WTC11 (cell line): ENCODE measurements around the gene ST8SIA4. TPM values are rescaled to one million over a fixed set of nuclear protein-coding genes. Genes with fewer than 3 reads are reported as not detected.

Experiments
- ATAC-seq: fragments of 200-7000 bp; cut with Tn5 transposase; 2 replicates; pipeline ENCODE4 v1.10.0; 2021; ENCODE audit warnings: mild to moderate bottlenecking, moderate library complexity
- CTCF ChIA-PET: fragments of 300-600 bp; sonication (Branson Sonifier 250); formaldehyde crosslinking; loops from one replicate; lab custom pipeline; 2021; ENCODE audit warnings: antibody characterized with exemption; lab: Charles Lee
- POLR2A ChIA-PET: fragments of 350-600 bp; sonication (Branson Sonifier 250); formaldehyde crosslinking; loops from one replicate; lab custom pipeline; 2021; ENCODE audit warnings: antibody characterized with exemption; lab: Charles Lee
- DNase-seq: peaks from one replicate; pipeline ENCODE4 v3.0.0; 2021; ENCODE audit warnings: low spot score
- H3K27ac Mint-ChIP-seq: 2 replicates; pipeline ENCODE4 v1.8.0; 2021; ENCODE audit warnings: mixed read lengths
- H3K27me3 Mint-ChIP-seq: 2 replicates; pipeline ENCODE4 v1.8.0; 2021; ENCODE audit warnings: low read depth, mild to moderate bottlenecking, moderate library complexity, mixed read lengths
- H3K36me3 Mint-ChIP-seq: 2 replicates; pipeline ENCODE4 v1.8.0; 2021; ENCODE audit warnings: mixed read lengths
- H3K4me1 Mint-ChIP-seq: 2 replicates; pipeline ENCODE4 v1.8.0; 2022; ENCODE audit warnings: mixed read lengths
- H3K4me3 Mint-ChIP-seq: 2 replicates; pipeline ENCODE4 v1.8.0; 2021; ENCODE audit warnings: mild to moderate bottlenecking, moderate library complexity, mixed read lengths
- H3K9me3 Mint-ChIP-seq: 2 replicates; pipeline ENCODE4 v1.8.0; 2021; ENCODE audit warnings: mixed read lengths
- CBFB ChIP-seq: sonication (generic); formaldehyde crosslinking; IDR thresholded peaks from 2 replicates; pipeline ENCODE4 v1.8.1; 2022; ENCODE audit warnings: mild to moderate bottlenecking, low read depth, missing genetic modification reagents
- EMX1 ChIP-seq: fragments of 250-450 bp; sonication (Bioruptor Pico); IDR thresholded peaks from 2 replicates; pipeline ENCODE4 v1.8.0; 2021; ENCODE audit warnings: mild to moderate bottlenecking
- GRHL2 ChIP-seq: fragments of 250-450 bp; sonication (Bioruptor Pico); IDR thresholded peaks from 2 replicates; pipeline ENCODE4 v1.8.0; 2022; ENCODE audit warnings: mild to moderate bottlenecking, moderate library complexity; ENCODE audit not compliant: insufficient replicate concordance, severe bottlenecking
- GTF2I ChIP-seq: fragments of 250-450 bp; sonication (Bioruptor Pico); conservative IDR thresholded peaks from 2 replicates; pipeline ENCODE4 v1.4.0; 2021; ENCODE audit warnings: mild to moderate bottlenecking
- HMGA2 ChIP-seq: fragments of 250-450 bp; sonication (Bioruptor Pico); IDR thresholded peaks from 2 replicates; pipeline ENCODE4 v1.4.0; 2021; ENCODE audit warnings: mild to moderate bottlenecking, moderate library complexity
- JAZF1 ChIP-seq: fragments of 250-450 bp; sonication (Bioruptor Pico); IDR thresholded peaks from 2 replicates; pipeline ENCODE4 v1.9.0; 2021; ENCODE audit warnings: moderate library complexity, mild to moderate bottlenecking, inconsistent platforms
- KAT7 ChIP-seq: sonication (generic); formaldehyde crosslinking; IDR thresholded peaks from 2 replicates; pipeline ENCODE4 v1.8.1; 2023; ENCODE audit warnings: missing genetic modification reagents, mild to moderate bottlenecking, borderline replicate concordance
- RORB ChIP-seq: fragments of 250-450 bp; sonication (Bioruptor Pico); IDR thresholded peaks from 2 replicates; pipeline ENCODE4 v1.9.0; 2021; ENCODE audit warnings: mild to moderate bottlenecking
- SMAD3 ChIP-seq: sonication (generic); formaldehyde crosslinking; IDR thresholded peaks from 2 replicates; pipeline ENCODE4 v1.8.0; 2022; ENCODE audit warnings: missing genetic modification reagents, mild to moderate bottlenecking, borderline replicate concordance
- TCF7 ChIP-seq: sonication (generic); formaldehyde crosslinking; IDR thresholded peaks from 2 replicates; pipeline ENCODE4 v1.8.0; 2022; ENCODE audit warnings: mild to moderate bottlenecking, low read depth, missing genetic modification reagents, moderate library complexity
- TEAD1 ChIP-seq: sonication (generic); formaldehyde crosslinking; IDR thresholded peaks from 2 replicates; pipeline ENCODE4 v1.8.0; 2022; ENCODE audit warnings: mild to moderate bottlenecking, missing genetic modification reagents
- TP53 ChIP-seq: sonication (generic); formaldehyde crosslinking; IDR thresholded peaks from 2 replicates; pipeline ENCODE4 v1.8.1; 2023; ENCODE audit warnings: mild to moderate bottlenecking, missing genetic modification reagents
- ZNF219 ChIP-seq: sonication (generic); formaldehyde crosslinking; IDR thresholded peaks from 2 replicates; pipeline ENCODE4 v1.8.0; 2023; ENCODE audit warnings: missing genetic modification reagents, mild to moderate bottlenecking, borderline replicate concordance
- ZNF232 ChIP-seq: sonication (generic); formaldehyde crosslinking; IDR thresholded peaks from 2 replicates; pipeline ENCODE4 v1.8.0; 2022; ENCODE audit warnings: mild to moderate bottlenecking, missing genetic modification reagents
- ZNF416 ChIP-seq: fragments of 250-450 bp; sonication (Bioruptor Pico); IDR thresholded peaks from 2 replicates; pipeline ENCODE4 v1.9.0; 2021; ENCODE audit warnings: mild to moderate bottlenecking, inconsistent platforms
- total RNA-seq: library from RNA; stranded (reverse); gene quantifications from 3 replicates; pipeline ENCODE4 v1.2.3, GENCODE V29; 2021
- TF ChIP-seq, protein P1 (sequence below): fragments of 250-450 bp; sonication (Bioruptor Pico); IDR thresholded peaks from 2 replicates; pipeline ENCODE4 v1.9.0; 2021; ENCODE audit warnings: mild to moderate bottlenecking
- TF ChIP-seq, protein P2 (sequence below): sonication (generic); formaldehyde crosslinking; IDR thresholded peaks from 2 replicates; pipeline ENCODE4 v1.8.0; 2022; ENCODE audit warnings: mild to moderate bottlenecking, missing genetic modification reagents
- TF ChIP-seq, protein P3 (sequence below): sonication (generic); formaldehyde crosslinking; IDR thresholded peaks from 2 replicates; pipeline ENCODE4 v1.8.1; 2022; ENCODE audit warnings: mild to moderate bottlenecking, moderate library complexity, missing genetic modification reagents
- TF ChIP-seq, protein P4 (sequence below): sonication (generic); formaldehyde crosslinking; IDR thresholded peaks from 2 replicates; pipeline ENCODE4 v1.8.0; 2022; ENCODE audit warnings: missing genetic modification reagents
- TF ChIP-seq, protein P5 (sequence below): sonication (generic); formaldehyde crosslinking; IDR thresholded peaks from 2 replicates; pipeline ENCODE4 v1.8.0; 2022; ENCODE audit warnings: mild to moderate bottlenecking, missing genetic modification reagents

Gene ST8SIA4
- total RNA-seq, 1 experiment from 2014 or later = 1.3 TPM

DNA sequence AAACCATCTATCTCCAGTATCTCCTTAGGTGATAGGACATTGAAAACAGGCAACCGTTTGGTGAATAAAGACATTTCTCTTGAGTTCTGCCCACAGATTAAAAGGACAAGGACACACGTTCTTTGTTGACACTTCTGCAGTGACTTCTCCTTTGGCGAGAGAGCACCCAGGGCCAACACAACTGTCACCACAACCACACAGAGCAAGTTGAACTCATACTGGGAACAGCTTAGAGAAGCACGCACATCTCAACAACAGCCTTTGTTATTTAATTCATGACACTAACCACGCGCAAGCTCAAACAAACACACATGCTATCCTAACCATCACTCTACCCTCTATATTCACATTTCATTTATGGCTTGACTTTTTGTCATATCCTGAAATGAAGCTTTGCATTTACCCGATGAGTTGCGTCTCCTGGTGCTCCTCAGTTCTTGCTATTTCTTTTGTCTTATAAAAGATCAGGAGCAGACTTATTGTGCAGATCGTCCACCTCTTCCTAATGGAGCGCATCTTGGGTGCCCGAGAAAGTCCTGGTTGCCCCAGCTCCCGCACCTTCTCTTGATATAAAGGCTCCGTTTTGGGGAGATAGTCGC is 543 bp downstream of the ST8SIA4 start:
- H3K4me1 Mint-ChIP-seq = peaks cover 38% of the 10 kb centered on the region
- DNase-seq (no peak), ATAC-seq (no peak)
- H3K27me3 Mint-ChIP-seq = peaks cover 68% of the 10 kb centered on the region
- no peaks in the 10 kb centered on the region for H3K36me3 Mint-ChIP-seq
- CTCF ChIA-PET = interaction anchor here (0.5 to 2.3 kb wide), 7 partner anchors 110 to 445 kb away, joined by 3 to 13 read pairs (median 5); no protein-coding TSS in a partner anchor
- peak overlapping the region; percentile 90 for H3K4me3 Mint-ChIP-seq
- H3K9me3 Mint-ChIP-seq = no peaks in the 10 kb centered on the region
- POLR2A ChIA-PET = interaction anchor here (0.8 kb wide), 1 partner anchor 61 kb away, joined by 3 read pairs; no protein-coding TSS in a partner anchor
- TF ChIP-seq GRHL2 = no peak
- TF ChIP-seq TEAD1 (CRISPR knock-in tag) = 0 out of 2 replicates have a peak, but pooled peaks have one; percentile 11
- TF ChIP-seq RORB (CRISPR knock-in tag) = no peak
- H3K27ac Mint-ChIP-seq = no peak overlapping the region

DNA sequence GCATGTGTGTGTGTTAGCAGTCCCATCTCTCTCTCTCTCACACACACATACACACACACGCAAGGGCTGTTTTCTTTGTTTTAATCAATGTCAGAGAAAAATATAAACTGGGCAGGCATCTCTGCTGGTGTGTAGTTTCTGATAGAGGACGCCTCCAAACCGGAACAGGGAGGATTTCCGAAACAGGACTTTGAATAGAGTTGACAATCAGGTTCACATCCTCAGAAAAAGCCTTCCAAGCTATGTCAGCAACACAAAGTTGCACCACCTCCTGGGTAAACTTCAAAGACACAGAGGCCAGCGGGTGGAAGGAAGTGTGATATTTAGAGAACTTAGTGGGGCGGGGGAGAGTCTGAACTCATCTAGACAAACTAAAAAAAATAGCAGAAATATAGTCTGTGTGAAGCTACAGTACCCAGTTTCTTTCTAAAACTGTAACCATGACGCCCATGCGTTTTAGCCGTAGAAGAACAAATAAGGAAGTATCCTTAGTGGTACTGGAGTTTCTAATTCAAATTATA is 1.2 kb downstream of the ST8SIA4 start:
- Mint-ChIP-seq H3K4me3 (peak overlapping the region; percentile 90), H3K27ac (no peak overlapping the region), H3K36me3 (no peaks in the 10 kb centered on the region), H3K27me3 (peaks cover 68% of the 10 kb centered on the region), H3K4me1 (peaks cover 38% of the 10 kb centered on the region), H3K9me3 (no peaks in the 10 kb centered on the region)
- ATAC-seq = no peak
- no peak for TF ChIP-seq CBFB
- TF ChIP-seq ZNF219 = no peak
- TF ChIP-seq, protein P1, sequence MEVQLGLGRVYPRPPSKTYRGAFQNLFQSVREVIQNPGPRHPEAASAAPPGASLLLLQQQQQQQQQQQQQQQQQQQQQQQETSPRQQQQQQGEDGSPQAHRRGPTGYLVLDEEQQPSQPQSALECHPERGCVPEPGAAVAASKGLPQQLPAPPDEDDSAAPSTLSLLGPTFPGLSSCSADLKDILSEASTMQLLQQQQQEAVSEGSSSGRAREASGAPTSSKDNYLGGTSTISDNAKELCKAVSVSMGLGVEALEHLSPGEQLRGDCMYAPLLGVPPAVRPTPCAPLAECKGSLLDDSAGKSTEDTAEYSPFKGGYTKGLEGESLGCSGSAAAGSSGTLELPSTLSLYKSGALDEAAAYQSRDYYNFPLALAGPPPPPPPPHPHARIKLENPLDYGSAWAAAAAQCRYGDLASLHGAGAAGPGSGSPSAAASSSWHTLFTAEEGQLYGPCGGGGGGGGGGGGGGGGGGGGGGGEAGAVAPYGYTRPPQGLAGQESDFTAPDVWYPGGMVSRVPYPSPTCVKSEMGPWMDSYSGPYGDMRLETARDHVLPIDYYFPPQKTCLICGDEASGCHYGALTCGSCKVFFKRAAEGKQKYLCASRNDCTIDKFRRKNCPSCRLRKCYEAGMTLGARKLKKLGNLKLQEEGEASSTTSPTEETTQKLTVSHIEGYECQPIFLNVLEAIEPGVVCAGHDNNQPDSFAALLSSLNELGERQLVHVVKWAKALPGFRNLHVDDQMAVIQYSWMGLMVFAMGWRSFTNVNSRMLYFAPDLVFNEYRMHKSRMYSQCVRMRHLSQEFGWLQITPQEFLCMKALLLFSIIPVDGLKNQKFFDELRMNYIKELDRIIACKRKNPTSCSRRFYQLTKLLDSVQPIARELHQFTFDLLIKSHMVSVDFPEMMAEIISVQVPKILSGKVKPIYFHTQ = no peak
- TF ChIP-seq, protein P2, sequence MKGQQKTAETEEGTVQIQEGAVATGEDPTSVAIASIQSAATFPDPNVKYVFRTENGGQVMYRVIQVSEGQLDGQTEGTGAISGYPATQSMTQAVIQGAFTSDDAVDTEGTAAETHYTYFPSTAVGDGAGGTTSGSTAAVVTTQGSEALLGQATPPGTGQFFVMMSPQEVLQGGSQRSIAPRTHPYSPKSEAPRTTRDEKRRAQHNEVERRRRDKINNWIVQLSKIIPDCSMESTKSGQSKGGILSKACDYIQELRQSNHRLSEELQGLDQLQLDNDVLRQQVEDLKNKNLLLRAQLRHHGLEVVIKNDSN (CRISPR knock-in tag) = no peak
- no peak for TF ChIP-seq ZNF416 (CRISPR knock-in tag)
- CTCF ChIA-PET = interaction anchor here (0.7 to 2.3 kb wide), 5 partner anchors 111 to 446 kb away, joined by 3 to 13 read pairs (median 9); no protein-coding TSS in a partner anchor
- no peak for DNase-seq
- POLR2A ChIA-PET = no interaction called here

DNA sequence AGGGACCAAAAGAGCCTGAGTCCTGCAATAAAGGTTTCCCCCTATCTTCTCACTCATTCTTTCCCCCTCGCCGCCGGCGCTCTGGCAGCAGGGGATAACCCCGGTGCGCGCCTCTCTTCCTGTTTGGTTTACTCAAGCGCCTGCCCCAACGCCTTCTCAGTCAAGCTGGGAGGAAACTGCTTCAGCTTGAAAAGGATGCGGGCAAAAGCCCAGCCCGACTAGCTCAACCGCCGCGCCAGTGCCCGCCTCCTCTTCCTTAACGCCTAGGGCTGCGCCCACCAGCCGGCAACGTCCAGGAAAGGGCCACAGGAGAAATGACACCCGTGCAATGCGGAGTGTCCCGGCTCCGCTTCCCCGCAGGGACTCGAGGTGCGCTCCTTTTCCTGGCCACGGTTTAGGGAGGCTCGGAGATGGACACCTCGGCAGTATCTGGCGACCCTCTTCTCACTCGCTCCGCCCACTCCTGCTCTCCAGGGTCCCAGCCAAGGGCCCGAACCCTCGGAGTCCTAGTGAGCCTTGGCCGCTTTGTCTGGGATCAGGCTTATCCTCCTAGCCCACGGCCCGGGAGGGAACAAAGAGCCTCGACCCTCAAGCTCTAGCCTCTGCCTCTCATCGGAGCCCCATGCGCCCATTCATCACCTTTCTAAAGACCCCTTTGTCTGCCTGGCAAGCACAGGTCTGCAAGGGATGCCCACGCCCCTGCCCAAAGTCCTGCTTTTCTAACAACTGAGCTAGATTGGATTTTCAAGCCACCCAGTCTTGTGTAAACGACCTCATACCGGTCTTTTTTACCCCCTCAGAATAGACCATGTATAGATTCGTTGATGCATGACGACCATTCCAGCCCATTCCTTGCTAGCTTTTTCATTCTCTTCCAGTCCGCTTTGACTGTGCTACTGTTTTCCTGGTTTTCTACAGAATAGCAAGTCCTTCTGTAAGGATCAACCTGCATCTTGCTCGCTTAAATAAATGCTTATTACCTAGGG is 2.0 kb downstream of the ST8SIA4 start:
- ChIA-PET POLR2A (no interaction called here), CTCF (interaction anchor here (0.6 to 2.3 kb wide), 11 partner anchors 49 to 1077 kb away, joined by 3 to 11 read pairs (median 4); no protein-coding TSS in a partner anchor)
- ATAC-seq = peak; percentile 39
- Mint-ChIP-seq H3K4me3 (peak overlapping the region; percentile 90), H3K36me3 (no peaks in the 10 kb centered on the region), H3K4me1 (peaks cover 38% of the 10 kb centered on the region), H3K9me3 (no peaks in the 10 kb centered on the region), H3K27ac (no peak overlapping the region), H3K27me3 (peaks cover 62% of the 10 kb centered on the region)
- peak; percentile 67 for DNase-seq
- TF ChIP-seq GTF2I (CRISPR knock-in tag) (no peak), SMAD3 (CRISPR knock-in tag) (no peak), JAZF1 (CRISPR knock-in tag) (no peak), TP53 (CRISPR knock-in tag) (no peak), TCF7 (no peak), KAT7 (CRISPR knock-in tag) (no peak), EMX1 (CRISPR knock-in tag) (no peak), ZNF232 (no peak), ZNF416 (CRISPR knock-in tag) (no peak), HMGA2 (CRISPR knock-in tag) (peak; percentile 9; the same call in 1 of the 2 replicates)
- TF ChIP-seq, protein P3, sequence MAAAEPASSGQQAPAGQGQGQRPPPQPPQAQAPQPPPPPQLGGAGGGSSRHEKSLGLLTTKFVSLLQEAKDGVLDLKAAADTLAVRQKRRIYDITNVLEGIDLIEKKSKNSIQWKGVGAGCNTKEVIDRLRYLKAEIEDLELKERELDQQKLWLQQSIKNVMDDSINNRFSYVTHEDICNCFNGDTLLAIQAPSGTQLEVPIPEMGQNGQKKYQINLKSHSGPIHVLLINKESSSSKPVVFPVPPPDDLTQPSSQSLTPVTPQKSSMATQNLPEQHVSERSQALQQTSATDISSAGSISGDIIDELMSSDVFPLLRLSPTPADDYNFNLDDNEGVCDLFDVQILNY (CRISPR knock-in tag) = no peak
- TF ChIP-seq, protein P4, sequence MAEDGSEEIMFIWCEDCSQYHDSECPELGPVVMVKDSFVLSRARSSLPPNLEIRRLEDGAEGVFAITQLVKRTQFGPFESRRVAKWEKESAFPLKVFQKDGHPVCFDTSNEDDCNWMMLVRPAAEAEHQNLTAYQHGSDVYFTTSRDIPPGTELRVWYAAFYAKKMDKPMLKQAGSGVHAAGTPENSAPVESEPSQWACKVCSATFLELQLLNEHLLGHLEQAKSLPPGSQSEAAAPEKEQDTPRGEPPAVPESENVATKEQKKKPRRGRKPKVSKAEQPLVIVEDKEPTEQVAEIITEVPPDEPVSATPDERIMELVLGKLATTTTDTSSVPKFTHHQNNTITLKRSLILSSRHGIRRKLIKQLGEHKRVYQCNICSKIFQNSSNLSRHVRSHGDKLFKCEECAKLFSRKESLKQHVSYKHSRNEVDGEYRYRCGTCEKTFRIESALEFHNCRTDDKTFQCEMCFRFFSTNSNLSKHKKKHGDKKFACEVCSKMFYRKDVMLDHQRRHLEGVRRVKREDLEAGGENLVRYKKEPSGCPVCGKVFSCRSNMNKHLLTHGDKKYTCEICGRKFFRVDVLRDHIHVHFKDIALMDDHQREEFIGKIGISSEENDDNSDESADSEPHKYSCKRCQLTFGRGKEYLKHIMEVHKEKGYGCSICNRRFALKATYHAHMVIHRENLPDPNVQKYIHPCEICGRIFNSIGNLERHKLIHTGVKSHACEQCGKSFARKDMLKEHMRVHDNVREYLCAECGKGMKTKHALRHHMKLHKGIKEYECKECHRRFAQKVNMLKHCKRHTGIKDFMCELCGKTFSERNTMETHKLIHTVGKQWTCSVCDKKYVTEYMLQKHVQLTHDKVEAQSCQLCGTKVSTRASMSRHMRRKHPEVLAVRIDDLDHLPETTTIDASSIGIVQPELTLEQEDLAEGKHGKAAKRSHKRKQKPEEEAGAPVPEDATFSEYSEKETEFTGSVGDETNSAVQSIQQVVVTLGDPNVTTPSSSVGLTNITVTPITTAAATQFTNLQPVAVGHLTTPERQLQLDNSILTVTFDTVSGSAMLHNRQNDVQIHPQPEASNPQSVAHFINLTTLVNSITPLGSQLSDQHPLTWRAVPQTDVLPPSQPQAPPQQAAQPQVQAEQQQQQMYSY (CRISPR knock-in tag) = peak; percentile 48; the same call in 1 of the 2 replicates
- TF ChIP-seq, protein P5, sequence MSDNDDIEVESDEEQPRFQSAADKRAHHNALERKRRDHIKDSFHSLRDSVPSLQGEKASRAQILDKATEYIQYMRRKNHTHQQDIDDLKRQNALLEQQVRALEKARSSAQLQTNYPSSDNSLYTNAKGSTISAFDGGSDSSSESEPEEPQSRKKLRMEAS = 0 out of 2 replicates have a peak, but pooled peaks have one; percentile 37
